Suprapubic skin (tissue), 4 donors: Measurements from ENCODE around the gene DVL1. TPM values are rescaled to one million over a fixed set of nuclear protein-coding genes. Genes with fewer than 3 reads are reported as not detected.

Experiments used
- DNase-seq, 2 donors: peaks; one replicate each; pipeline ENCODE4 v3.0.0-alpha.2; 2019; ENCODE audit warnings: low spot score in 2 of 2
- H3K27ac ChIP-seq: fragments of 200-600 bp; sonication (generic); one replicate; pipeline ENCODE4 v1.5.1; 2019
- H3K27me3 ChIP-seq: fragments of 200-600 bp; sonication (generic); one replicate; pipeline ENCODE4 v1.5.1; 2019
- H3K36me3 ChIP-seq: fragments of 200-600 bp; sonication (generic); one replicate; pipeline ENCODE4 v1.5.1; 2019
- H3K4me1 ChIP-seq: fragments of 200-600 bp; sonication (generic); one replicate; pipeline ENCODE4 v1.5.1; 2019
- H3K4me3 ChIP-seq: fragments of 200-600 bp; sonication (generic); one replicate; pipeline ENCODE4 v1.5.1; 2019; ENCODE audit warnings: mild to moderate bottlenecking
- H3K9me3 ChIP-seq: fragments of 200-600 bp; sonication (generic); one replicate; pipeline ENCODE4 v1.5.1; 2019
- CTCF ChIP-seq, 2 donors: fragments of 200-600 bp in 1 of 2; fragments of 450-650 bp in 1 of 2; sonication (generic) in 1 of 2; IDR thresholded peaks; one replicate each; pipeline ENCODE4 v1.5.1; 2016 to 2019; ENCODE audit warnings: antibody characterized with exemption in 2 of 2, mild to moderate bottlenecking in 1 of 2, moderate library complexity in 1 of 2
- EP300 ChIP-seq: sonication (generic); formaldehyde crosslinking; IDR thresholded peaks from one replicate; pipeline ENCODE4 v1.6.1; 2017; ENCODE audit warnings: antibody characterized with exemption
- POLR2A ChIP-seq, 2 donors: fragments of 450-650 bp; IDR thresholded peaks; one replicate each; pipeline ENCODE4 v1.6.1; 2017; ENCODE audit warnings: antibody characterized with exemption in 2 of 2, mild to moderate bottlenecking in 2 of 2, moderate library complexity in 2 of 2
- POLR2AphosphoS5 ChIP-seq, 3 donors: sonication (generic); formaldehyde crosslinking; IDR thresholded peaks; one replicate each; pipeline ENCODE4 v1.6.1; 2017; ENCODE audit warnings: antibody characterized with exemption in 3 of 3
- WGBS: methylation state at CpG from one replicate; pipeline ENCODE4 v1.1.5; 2018; 5-methylcytosine and 5-hydroxymethylcytosine counted together
- total RNA-seq, 4 donors: library from RNA; depleted of rRNA; stranded (reverse); fragments of >200 nt; gene quantifications; one replicate each; pipeline ENCODE4 v1.1.0, GENCODE V29; 2016

Gene DVL1
- total RNA-seq, 4 donors from 2014 or later: 99.4 to 151 (median 106) TPM

DNA sequence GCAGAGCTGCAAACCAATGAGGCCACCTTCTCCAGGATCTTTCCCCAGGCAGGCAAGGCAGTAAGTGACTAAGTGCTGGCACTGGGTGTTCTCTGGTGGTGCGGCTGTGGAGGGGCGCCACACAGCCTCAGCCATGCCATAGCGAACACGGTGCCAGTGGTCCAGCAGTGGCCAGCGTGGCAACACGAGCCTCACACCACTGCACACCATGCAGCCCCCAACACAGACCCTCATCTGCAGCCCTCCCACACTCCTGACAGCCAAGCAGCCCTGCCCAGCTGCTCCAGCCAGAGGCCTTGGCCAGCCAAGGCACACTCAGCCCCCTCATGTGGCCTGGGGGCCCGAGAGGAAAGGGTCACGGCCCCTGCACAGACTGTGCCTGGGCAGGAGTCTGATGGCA lies 27.7 kb downstream of the DVL1 start:
- Histone ChIP-seq H3K4me1 (peaks cover 75% of the 10 kb centered on the region), H3K27me3 (no peaks in the 10 kb centered on the region), H3K4me3 (no peak overlapping the region), H3K36me3 (peaks cover 24% of the 10 kb centered on the region), H3K27ac (no peak overlapping the region), H3K9me3 (no peaks in the 10 kb centered on the region)
- no peak for DNase-seq
- TF ChIP-seq POLR2AphosphoS5 (IDR thresholded peaks at IDR 0.05): no peak
- no peak for TF ChIP-seq EP300
- WGBS: no CpG with 5 or more reads among the region's 8 CpGs

DNA sequence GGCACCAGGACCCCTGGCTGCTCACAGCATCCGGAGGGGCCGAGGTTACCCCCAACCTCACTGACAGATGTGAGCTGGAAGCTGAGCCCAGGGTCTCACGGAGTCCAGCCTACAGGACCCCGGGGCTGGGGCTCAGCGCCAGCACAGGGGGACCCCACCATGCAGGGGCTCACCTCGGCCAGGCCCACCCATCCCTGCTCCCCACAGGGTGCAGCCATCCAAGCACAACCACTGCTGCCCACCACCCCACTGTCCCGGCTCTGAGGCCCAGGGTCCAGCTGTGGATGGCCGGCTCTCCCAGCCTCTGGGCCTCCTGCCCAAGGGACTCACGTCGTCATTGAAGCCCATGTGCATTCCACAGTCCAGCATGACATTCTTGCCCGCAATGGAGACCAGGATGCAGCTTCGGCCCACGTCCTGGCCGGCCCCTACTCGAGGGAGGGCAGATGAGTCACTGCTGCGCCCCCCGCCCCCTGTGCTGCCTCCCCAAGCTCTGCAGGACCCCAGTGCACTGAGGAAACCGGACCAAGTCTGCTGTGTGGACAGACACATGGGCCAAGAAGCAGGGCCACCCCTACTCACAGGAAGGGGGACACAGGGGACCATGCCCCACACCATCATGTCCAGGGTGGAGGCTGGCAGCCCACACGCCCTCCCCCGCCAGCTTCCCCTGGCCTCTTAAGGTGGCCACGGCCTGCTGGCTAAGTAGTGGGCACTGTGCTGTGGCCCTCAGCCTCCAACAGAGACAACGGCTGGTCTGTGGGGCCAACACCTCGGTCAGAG lies 28.4 kb downstream of the DVL1 start:
- Histone ChIP-seq H3K4me3 (no peak overlapping the region), H3K4me1 (peaks cover 68% of the 10 kb centered on the region), H3K36me3 (peaks cover 24% of the 10 kb centered on the region), H3K27ac (no peak overlapping the region), H3K9me3 (no peaks in the 10 kb centered on the region), H3K27me3 (no peaks in the 10 kb centered on the region)
- no peak for DNase-seq
- no peak for TF ChIP-seq CTCF (IDR thresholded peaks at IDR 0.05)
- TF ChIP-seq POLR2AphosphoS5 (IDR thresholded peaks at IDR 0.05): no peak
- no peak for TF ChIP-seq POLR2A (IDR thresholded peaks at IDR 0.05)
- no peak for TF ChIP-seq EP300
- no CpG with 5 or more reads among the region's 23 CpGs for WGBS

DNA sequence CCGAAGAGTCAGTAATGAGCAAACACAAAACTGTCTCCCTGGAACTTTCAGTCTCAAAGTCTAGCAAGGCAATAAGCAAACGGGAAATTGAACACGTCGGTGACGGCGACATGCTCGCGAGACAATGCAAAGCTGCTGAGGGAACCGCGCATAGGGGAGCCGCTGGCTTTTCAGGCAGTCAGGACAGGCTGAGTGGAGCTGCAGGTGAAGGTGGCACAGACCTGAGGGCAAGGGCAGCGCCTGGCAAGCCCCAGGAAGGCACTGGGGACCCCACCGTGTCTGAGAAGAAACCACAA lies 29.6 kb downstream of the DVL1 start:
- 91% methylated on average over 13 of the region's 13 CpGs for WGBS
- Histone ChIP-seq H3K4me1 (peaks cover 58% of the 10 kb centered on the region), H3K27ac (no peak overlapping the region), H3K4me3 (no peak overlapping the region), H3K36me3 (peaks cover 31% of the 10 kb centered on the region), H3K27me3 (no peaks in the 10 kb centered on the region), H3K9me3 (no peaks in the 10 kb centered on the region)
- no peak for TF ChIP-seq CTCF (IDR thresholded peaks at IDR 0.05)
- TF ChIP-seq POLR2A (IDR thresholded peaks at IDR 0.05): no peak
- TF ChIP-seq POLR2AphosphoS5 (IDR thresholded peaks at IDR 0.05): no peak
- TF ChIP-seq EP300: no peak
- no peak for DNase-seq

- Histone ChIP-seq H3K4me3 (no peak overlapping the region), H3K36me3 (peaks cover 37% of the 10 kb centered on the region), H3K27ac (peak overlapping the region; percentile 50), H3K4me1 (peaks cover 58% of the 10 kb centered on the region), H3K9me3 (no peaks in the 10 kb centered on the region), H3K27me3 (no peaks in the 10 kb centered on the region)
- TF ChIP-seq POLR2A (IDR thresholded peaks at IDR 0.05) (no peak), CTCF (IDR thresholded peaks at IDR 0.05) (no peak), POLR2AphosphoS5 (IDR thresholded peaks at IDR 0.05) (no peak), EP300 (no peak)
- no peak for DNase-seq
- WGBS: 88% methylated on average over 23 of the region's 36 CpGs
Measured at GRCh38 chr1:1318777-1319645, 30.2 kb downstream of the DVL1 start.

GRCh38 chr1:1318131-1318652 lies 31.0 kb downstream of the DVL1 start:
- DNase-seq: peak in 1 of 2 donors; percentile 92
- Histone ChIP-seq H3K27me3 (no peaks in the 10 kb centered on the region), H3K4me1 (peaks cover 50% of the 10 kb centered on the region), H3K4me3 (no peak overlapping the region), H3K27ac (peak overlapping the region; percentile 50), H3K9me3 (no peaks in the 10 kb centered on the region), H3K36me3 (peaks cover 45% of the 10 kb centered on the region)
- TF ChIP-seq EP300 (no peak), POLR2A (IDR thresholded peaks at IDR 0.05) (no peak), CTCF (IDR thresholded peaks at IDR 0.05) (no peak), POLR2AphosphoS5 (IDR thresholded peaks at IDR 0.05) (no peak)
- WGBS: 44% methylated on average over 9 of the region's 9 CpGs
